Mesothelial cell of epicardium (in vitro differentiated cells): ENCODE results near the gene ZPLD1. TPM values are rescaled to one million over a fixed set of nuclear protein-coding genes. Genes with fewer than 3 reads are reported as not detected.

Source experiments
- DNase-seq, 2 experiments: peaks; one replicate each; pipeline ENCODE4 v3.0.0; 2021; ENCODE audit warnings: low spot score in 2 of 2; ENCODE audit not compliant: unreplicated experiment in 2 of 2
- H3K27ac Mint-ChIP-seq: 2 replicates; pipeline ENCODE4 v1.8.0; 2021; ENCODE audit warnings: mixed read lengths
- H3K27me3 Mint-ChIP-seq: 2 replicates; pipeline ENCODE4 v1.8.0; 2021; ENCODE audit warnings: low read depth, mixed read lengths
- H3K36me3 Mint-ChIP-seq: 2 replicates; pipeline ENCODE4 v1.8.0; 2021; ENCODE audit warnings: mixed read lengths
- H3K4me1 Mint-ChIP-seq: 2 replicates; pipeline ENCODE4 v1.8.0; 2021; ENCODE audit warnings: mixed read lengths
- H3K4me3 Mint-ChIP-seq: 2 replicates; pipeline ENCODE4 v1.8.0; 2021; ENCODE audit warnings: mild to moderate bottlenecking, moderate library complexity, mixed read lengths
- H3K9me3 Mint-ChIP-seq: 2 replicates; pipeline ENCODE4 v1.8.0; 2021; ENCODE audit warnings: mixed read lengths
- CTCF ChIP-seq: fragments of 200-600 bp; sonication (generic); IDR thresholded peaks from one replicate; pipeline ENCODE4 v1.5.0; 2021; ENCODE audit warnings: antibody characterized with exemption; ENCODE audit not compliant: unreplicated experiment
- total RNA-seq: library from RNA; stranded (reverse); gene quantifications from 3 replicates; pipeline ENCODE4 v1.2.1, GENCODE V29; 2021

ZPLD1 gene
- total RNA-seq, 1 donor from 2014 or later, result 0.07 TPM

- TF ChIP-seq CTCF, result no peak
Observed at GRCh38 chr3:102419786-102420185, 15.0 kb upstream of the ZPLD1 start.

GRCh38 chr3:102441832-102442231, 7.0 kb downstream of the ZPLD1 start:
- Mint-ChIP-seq H3K27ac (no peak overlapping the region), H3K27me3 (no peaks in the 10 kb centered on the region), H3K4me3 (no peak overlapping the region), H3K9me3 (no peaks in the 10 kb centered on the region), H3K36me3 (no peaks in the 10 kb centered on the region), H3K4me1 (peaks cover 3% of the 10 kb centered on the region)
- no peak for DNase-seq
- no peak for TF ChIP-seq CTCF

More at GRCh38 chr3:102419786-102420185, 15.0 kb upstream of the ZPLD1 start:
- no peak overlapping the region for H3K4me3 Mint-ChIP-seq
- peaks cover 3% of the 10 kb centered on the region for H3K27me3 Mint-ChIP-seq
- H3K9me3 Mint-ChIP-seq, result no peaks in the 10 kb centered on the region
- no peak for DNase-seq
- H3K27ac Mint-ChIP-seq, result no peak overlapping the region
- H3K4me1 Mint-ChIP-seq, result peaks cover 7% of the 10 kb centered on the region
- no peaks in the 10 kb centered on the region for H3K36me3 Mint-ChIP-seq

- H3K4me3 Mint-ChIP-seq, result no peak overlapping the region
- DNase-seq, result no peak
Observed at GRCh38 chr3:102443021-102443420, 8.2 kb downstream of the ZPLD1 start.

GRCh38 chr3:102444101-102444500, 9.3 kb downstream of the ZPLD1 start:
- Mint-ChIP-seq H3K4me3 (no peak overlapping the region), H3K27me3 (no peaks in the 10 kb centered on the region), H3K4me1 (peaks cover 3% of the 10 kb centered on the region), H3K9me3 (no peaks in the 10 kb centered on the region), H3K27ac (no peak overlapping the region), H3K36me3 (no peaks in the 10 kb centered on the region)
- no peak for TF ChIP-seq CTCF
- DNase-seq, result no peak

More at GRCh38 chr3:102443021-102443420, 8.2 kb downstream of the ZPLD1 start:
- Mint-ChIP-seq H3K27me3 (no peaks in the 10 kb centered on the region), H3K9me3 (no peaks in the 10 kb centered on the region), H3K4me1 (peaks cover 3% of the 10 kb centered on the region), H3K36me3 (no peaks in the 10 kb centered on the region), H3K27ac (no peak overlapping the region)
- no peak for TF ChIP-seq CTCF

GRCh38 chr3:102447272-102447671, 12.5 kb downstream of the ZPLD1 start:
- Mint-ChIP-seq H3K9me3 (no peaks in the 10 kb centered on the region), H3K27me3 (no peaks in the 10 kb centered on the region), H3K4me1 (peaks cover 3% of the 10 kb centered on the region), H3K4me3 (no peak overlapping the region), H3K27ac (no peak overlapping the region), H3K36me3 (no peaks in the 10 kb centered on the region)
- DNase-seq, result no peak
- TF ChIP-seq CTCF, result no peak

GRCh38 chr3:102449341-102449740, 14.5 kb downstream of the ZPLD1 start:
- no peak for DNase-seq
- Mint-ChIP-seq H3K36me3 (no peaks in the 10 kb centered on the region), H3K9me3 (no peaks in the 10 kb centered on the region), H3K4me1 (no peaks in the 10 kb centered on the region), H3K4me3 (no peak overlapping the region), H3K27me3 (no peaks in the 10 kb centered on the region), H3K27ac (no peak overlapping the region)
- TF ChIP-seq CTCF, result no peak
